HEK293 (cell line): ENCODE results near the gene GANAB.

Source experiments
- CTCF ChIA-PET: fragments of 350-600 bp; formaldehyde crosslinking; extraction: SDS; loops from one replicate; lab custom pipeline; 2021; ENCODE audit warnings: antibody characterized with exemption; lab: Yijun Ruan, JAX
- POLR2A ChIA-PET: fragments of 300-600 bp; formaldehyde crosslinking; extraction: SDS; loops from one replicate; lab custom pipeline; 2020; ENCODE audit warnings: antibody characterized with exemption, inconsistent platforms; lab: Yijun Ruan, JAX
- H3K27ac ChIP-seq: fragments of 200-500 bp; sonication (Bioruptor generic); 2 replicates; pipeline ENCODE4 v1.5.1; 2014; ENCODE audit warnings: low read depth, low read length, control low read depth, inconsistent platforms; ENCODE audit errors: extremely low read depth
- H3K36me3 ChIP-seq, 2 experiments: fragments of 200-500 bp in 1 of 2; sonication (Bioruptor generic) in 1 of 2; 1 replicate in 1 of 2; 2 replicates in 1 of 2; pipeline ENCODE4 v1.5.1; 2014 to 2017; ENCODE audit warnings: inconsistent platforms in 2 of 2, low read length in 2 of 2; ENCODE audit not compliant: control insufficient read depth in 2 of 2, insufficient read depth in 1 of 2
- H3K4me1 ChIP-seq: fragments of 200-500 bp; sonication (Bioruptor generic); 2 replicates; pipeline ENCODE4 v1.5.1; 2014; ENCODE audit warnings: mild to moderate bottlenecking, low read length, inconsistent platforms; ENCODE audit not compliant: control insufficient read depth, insufficient read depth
- H3K4me3 ChIP-seq: 2 replicates; pipeline ENCODE4 v1.5.1; 2011; ENCODE audit warnings: low read depth, mild to moderate bottlenecking, control low read depth, low read length, moderate library complexity
- H3K9me3 ChIP-seq: fragments of 200-500 bp; sonication (Bioruptor generic); 2 replicates; pipeline ENCODE4 v1.5.1; 2014; ENCODE audit warnings: low read depth, low read length, inconsistent platforms; ENCODE audit not compliant: control insufficient read depth, insufficient read depth
- EGR2 ChIP-seq: fragments of 450-650 bp; formaldehyde crosslinking; IDR thresholded peaks from 2 replicates; pipeline ENCODE4 v1.5.1; 2016; ENCODE audit warnings: low read depth, missing biosample characterization, missing genetic modification characterization
- IKZF3 ChIP-seq: fragments of 450-650 bp; IDR thresholded peaks from 2 replicates; pipeline ENCODE4 v1.5.0; 2018; ENCODE audit warnings: missing biosample characterization, mild to moderate bottlenecking, missing genetic modification characterization, moderate library complexity
- KLF10 ChIP-seq: fragments of 450-650 bp; IDR thresholded peaks from 2 replicates; pipeline ENCODE4 v1.5.1; 2018; ENCODE audit warnings: missing biosample characterization, mild to moderate bottlenecking, missing genetic modification characterization
- OVOL3 ChIP-seq: fragments of 450-650 bp; formaldehyde crosslinking; IDR thresholded peaks from 2 replicates; pipeline ENCODE4 v1.5.1; 2016; ENCODE audit warnings: missing biosample characterization, missing genetic modification characterization
- PRDM1 ChIP-seq: fragments of 450-650 bp; formaldehyde crosslinking; IDR thresholded peaks from 2 replicates; pipeline ENCODE4; 2016; ENCODE audit warnings: missing biosample characterization, missing genetic modification characterization
- SCRT2 ChIP-seq: fragments of 450-650 bp; formaldehyde crosslinking; IDR thresholded peaks from 2 replicates; pipeline ENCODE4 v1.5.1; 2016; ENCODE audit warnings: missing biosample characterization, missing genetic modification characterization
- SP2 ChIP-seq: fragments of 450-650 bp; formaldehyde crosslinking; IDR thresholded peaks from 2 replicates; pipeline ENCODE4 v1.5.1; 2016; ENCODE audit warnings: missing biosample characterization, missing genetic modification characterization
- YY1 ChIP-seq: fragments of 450-650 bp; formaldehyde crosslinking; IDR thresholded peaks from 2 replicates; pipeline ENCODE4 v1.5.1; 2018; ENCODE audit warnings: missing biosample characterization, missing genetic modification characterization
- ZBTB17 ChIP-seq: fragments of 450-650 bp; formaldehyde crosslinking; IDR thresholded peaks from 2 replicates; pipeline ENCODE4 v1.5.1; 2016; ENCODE audit warnings: missing biosample characterization, missing genetic modification characterization
- ZFP69B ChIP-seq: fragments of 450-650 bp; formaldehyde crosslinking; IDR thresholded peaks from 2 replicates; pipeline ENCODE4 v1.5.1; 2016; ENCODE audit warnings: missing biosample characterization, missing genetic modification characterization
- ZNF266 ChIP-seq: fragments of 450-650 bp; formaldehyde crosslinking; IDR thresholded peaks from 2 replicates; pipeline ENCODE4 v1.5.1; 2016; ENCODE audit warnings: missing biosample characterization, missing genetic modification characterization, low read depth
- ZNF341 ChIP-seq: fragments of 450-650 bp; formaldehyde crosslinking; IDR thresholded peaks from 2 replicates; pipeline ENCODE4; 2016; ENCODE audit warnings: low read depth, missing biosample characterization, missing genetic modification characterization
- ZNF48 ChIP-seq: fragments of 450-650 bp; formaldehyde crosslinking; IDR thresholded peaks from 2 replicates; pipeline ENCODE4 v1.5.1; 2016; ENCODE audit warnings: missing biosample characterization, missing genetic modification characterization
- ZNF664 ChIP-seq: fragments of 450-650 bp; formaldehyde crosslinking; IDR thresholded peaks from 2 replicates; pipeline ENCODE4 v1.5.1; 2016; ENCODE audit warnings: missing biosample characterization, missing genetic modification characterization
- ZNF76 ChIP-seq: fragments of 450-650 bp; formaldehyde crosslinking; IDR thresholded peaks from 2 replicates; pipeline ENCODE4; 2016; ENCODE audit warnings: low read depth, missing biosample characterization, missing genetic modification characterization, borderline replicate concordance
- ZNF830 ChIP-seq: fragments of 450-650 bp; IDR thresholded peaks from 2 replicates; pipeline ENCODE4 v1.5.0; 2018; ENCODE audit warnings: missing biosample characterization, missing genetic modification characterization, low read depth, mild to moderate bottlenecking, moderate library complexity
- ZXDB ChIP-seq: fragments of 450-650 bp; formaldehyde crosslinking; IDR thresholded peaks from 2 replicates; pipeline ENCODE4 v1.5.1; 2016; ENCODE audit warnings: missing biosample characterization, missing genetic modification characterization
- TF ChIP-seq, protein P1 (sequence below): fragments of 450-650 bp; formaldehyde crosslinking; IDR thresholded peaks from 2 replicates; pipeline ENCODE4 v1.5.1; 2016; ENCODE audit warnings: missing biosample characterization, missing genetic modification characterization
- TF ChIP-seq, protein P2 (sequence below): fragments of 450-650 bp; formaldehyde crosslinking; IDR thresholded peaks from 2 replicates; pipeline ENCODE4 v1.5.1; 2016; ENCODE audit warnings: missing biosample characterization, missing genetic modification characterization

GANAB gene

DNA sequence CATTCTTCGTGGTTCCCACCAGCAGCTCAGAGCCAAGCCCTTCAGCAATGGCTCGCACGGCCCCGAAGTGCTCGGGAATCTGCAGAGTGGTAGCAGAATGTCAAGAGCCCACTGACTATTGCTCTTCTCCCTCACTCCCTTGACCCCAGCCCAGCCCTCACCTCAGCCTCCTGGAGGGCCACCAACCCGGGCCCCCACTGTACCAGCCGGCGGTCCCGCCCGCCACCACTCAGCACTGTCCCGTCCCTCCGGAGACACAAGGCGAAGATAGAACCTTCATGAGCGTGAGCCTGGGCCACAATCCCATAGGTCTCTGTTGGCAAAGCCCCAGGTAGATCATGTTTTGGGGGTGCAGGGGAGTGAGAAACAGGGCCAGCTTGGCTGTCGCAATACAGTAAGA lies 40.5 kb downstream of the GANAB start (continued):
- TF ChIP-seq, protein P1, sequence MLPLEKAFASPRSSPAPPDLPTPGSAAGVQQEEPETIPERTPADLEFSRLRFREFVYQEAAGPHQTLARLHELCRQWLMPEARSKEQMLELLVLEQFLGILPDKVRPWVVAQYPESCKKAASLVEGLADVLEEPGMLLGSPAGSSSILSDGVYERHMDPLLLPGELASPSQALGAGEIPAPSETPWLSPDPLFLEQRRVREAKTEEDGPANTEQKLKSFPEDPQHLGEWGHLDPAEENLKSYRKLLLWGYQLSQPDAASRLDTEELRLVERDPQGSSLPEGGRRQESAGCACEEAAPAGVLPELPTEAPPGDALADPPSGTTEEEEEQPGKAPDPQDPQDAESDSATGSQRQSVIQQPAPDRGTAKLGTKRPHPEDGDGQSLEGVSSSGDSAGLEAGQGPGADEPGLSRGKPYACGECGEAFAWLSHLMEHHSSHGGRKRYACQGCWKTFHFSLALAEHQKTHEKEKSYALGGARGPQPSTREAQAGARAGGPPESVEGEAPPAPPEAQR (tag by site-specific recombination): no peak
- TF ChIP-seq ZNF830 (tag by site-specific recombination) (no peak), YY1 (tag by site-specific recombination) (no peak), OVOL3 (tag by site-specific recombination) (no peak), ZNF664 (tag by site-specific recombination) (no peak), KLF10 (tag by site-specific recombination) (no peak)
- TF ChIP-seq, protein P2, sequence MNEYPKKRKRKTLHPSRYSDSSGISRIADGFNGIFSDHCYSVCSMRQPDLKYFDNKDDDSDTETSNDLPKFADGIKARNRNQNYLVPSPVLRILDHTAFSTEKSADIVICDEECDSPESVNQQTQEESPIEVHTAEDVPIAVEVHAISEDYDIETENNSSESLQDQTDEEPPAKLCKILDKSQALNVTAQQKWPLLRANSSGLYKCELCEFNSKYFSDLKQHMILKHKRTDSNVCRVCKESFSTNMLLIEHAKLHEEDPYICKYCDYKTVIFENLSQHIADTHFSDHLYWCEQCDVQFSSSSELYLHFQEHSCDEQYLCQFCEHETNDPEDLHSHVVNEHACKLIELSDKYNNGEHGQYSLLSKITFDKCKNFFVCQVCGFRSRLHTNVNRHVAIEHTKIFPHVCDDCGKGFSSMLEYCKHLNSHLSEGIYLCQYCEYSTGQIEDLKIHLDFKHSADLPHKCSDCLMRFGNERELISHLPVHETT (tag by site-specific recombination): no peak
- TF ChIP-seq, all 188 proteins: peak for 0

DNA sequence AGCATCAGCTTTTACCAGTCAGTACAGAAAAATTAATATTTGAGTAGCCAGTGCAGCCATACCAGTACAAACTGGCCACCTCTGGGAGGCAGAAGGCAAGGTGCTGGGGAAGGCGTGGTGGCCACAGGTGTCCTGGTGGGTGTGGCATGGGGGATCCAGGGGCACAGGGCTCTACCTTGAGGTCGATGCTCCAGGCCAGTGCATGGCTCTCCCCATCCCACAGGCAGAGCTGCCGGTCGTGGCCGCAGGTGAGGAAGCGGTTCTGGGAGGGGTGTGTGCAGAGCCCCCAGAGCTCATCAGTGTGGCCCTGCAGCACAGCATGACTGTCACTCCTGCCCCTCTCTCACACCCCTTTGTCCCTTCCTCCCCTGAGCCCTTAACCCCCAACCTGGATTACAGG lies 40.9 kb downstream of the GANAB start:
- no peak overlapping the region for H3K27ac ChIP-seq
- no peaks in the 10 kb centered on the region for H3K4me1 ChIP-seq
- no peak overlapping the region for H3K4me3 ChIP-seq
- ChIA-PET CTCF (interaction anchor here (0.9 to 2.4 kb wide), 3 partner anchors 13 to 88 kb away, joined by 3 to 11 read pairs (median 3); no protein-coding TSS in a partner anchor), POLR2A (interaction anchor here (1.1 to 3.1 kb wide), 2 partner anchors 13 to 14 kb away, joined by 6 to 21 read pairs; partner anchors contain the start of gene TUT1)
- TF ChIP-seq ZNF341 (no peak), SCRT2 (peak; percentile 43; the same call in 1 of the 2 replicates), ZFP69B (tag by site-specific recombination) (no peak), ZNF48 (no peak)
- no peaks in the 10 kb centered on the region for H3K9me3 ChIP-seq
- peaks cover 0 to 58% of the 10 kb centered on the region in 2 experiments; a peak in 1 of 3 replicates for H3K36me3 ChIP-seq

DNA sequence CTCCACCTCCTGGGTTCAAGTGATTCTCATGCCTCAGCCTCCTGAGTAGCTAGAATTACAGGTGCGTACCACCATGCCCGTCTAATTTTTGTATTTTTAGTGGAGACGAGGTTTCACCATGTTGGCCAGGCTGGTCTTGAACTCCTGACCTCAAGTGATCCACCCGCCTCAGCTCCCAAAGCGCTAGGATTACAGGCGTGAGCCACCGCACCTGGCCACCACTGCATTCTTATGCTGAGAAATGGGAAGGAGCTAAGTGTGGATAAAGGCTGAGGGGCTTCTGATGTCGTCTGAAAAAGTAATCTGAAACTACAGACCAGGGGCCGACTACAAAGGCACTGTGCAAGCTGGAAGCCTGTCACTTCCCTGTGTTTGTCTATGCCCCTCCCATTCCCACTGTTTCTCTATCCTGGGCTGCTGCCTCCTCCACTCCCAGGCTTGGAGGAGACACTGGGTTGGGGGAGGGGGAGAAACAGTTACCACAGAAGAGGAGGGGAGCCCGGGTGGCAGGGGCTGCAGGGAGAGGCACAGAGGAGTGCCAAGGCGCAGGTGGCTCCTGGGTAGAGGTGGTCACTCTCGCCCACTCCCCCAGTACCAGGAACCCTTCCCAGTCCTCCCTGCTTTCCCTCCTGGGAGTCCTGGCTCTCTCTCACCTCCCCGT lies 41.8 kb downstream of the GANAB start:
- ChIA-PET CTCF (interaction anchor here (0.6 to 2.4 kb wide), 4 partner anchors 11 to 221 kb away, joined by 3 to 11 read pairs (median 3); no protein-coding TSS in a partner anchor), POLR2A (interaction anchor here (0.6 to 3.1 kb wide), 4 partner anchors 13 to 36 kb away, joined by 3 to 21 read pairs (median 5); partner anchors contain the start of genes B3GAT3, EEF1G and TUT1)
- Histone ChIP-seq H3K4me3 (no peak overlapping the region), H3K9me3 (no peaks in the 10 kb centered on the region), H3K4me1 (no peaks in the 10 kb centered on the region), H3K27ac (no peak overlapping the region), H3K36me3 (peaks cover 0 to 59% of the 10 kb centered on the region in 2 experiments; a peak in 1 of 3 replicates)
- TF ChIP-seq SP2 (tag by site-specific recombination): no peak
- 0 out of 2 replicates have a peak, but pooled peaks have one; percentile 10 for TF ChIP-seq ZXDB (tag by site-specific recombination)
- 0 out of 2 replicates have a peak, but pooled peaks have one; percentile 21 for TF ChIP-seq IKZF3
- TF ChIP-seq ZBTB17 (tag by site-specific recombination): 0 out of 2 replicates have a peak, but pooled peaks have one; percentile 18
- 0 out of 2 replicates have a peak, but pooled peaks have one; percentile 11 for TF ChIP-seq PRDM1 (tag by site-specific recombination)
- TF ChIP-seq ZNF76 (tag by site-specific recombination): 0 out of 2 replicates have a peak, but pooled peaks have one; percentile 18
- peak; percentile 17; the same call in 1 of the 2 replicates for TF ChIP-seq EGR2 (tag by site-specific recombination)
- TF ChIP-seq ZNF266 (tag by site-specific recombination): no peak
